H9 (cell line): ENCODE results near the gene TMX1. TPM values are rescaled to one million over a fixed set of nuclear protein-coding genes. Genes with fewer than 3 reads are reported as not detected.
A peak's percentile ranks its signal among the peaks of the same experiment; 100 is the strongest.

Experiments
- DNase-seq: peaks from one replicate; pipeline ENCODE4 v3.0.0-alpha.2; 2017
- H2AFZ ChIP-seq: one replicate; pipeline ENCODE4 v1.6.1; 2013; ENCODE audit warnings: mild to moderate bottlenecking, low read length, control low read depth, moderate library complexity
- H2AK5ac ChIP-seq: 2 replicates; pipeline ENCODE4 v1.6.1; 2013; ENCODE audit warnings: low read length, control low read depth, mixed read lengths; ENCODE audit not compliant: insufficient read length
- H2BK120ac ChIP-seq: one replicate; pipeline ENCODE4 v1.6.1; 2013; ENCODE audit warnings: low read depth, mild to moderate bottlenecking, low read length, control low read depth, inconsistent platforms; ENCODE audit not compliant: poor library complexity, severe bottlenecking
- H2BK12ac ChIP-seq: 2 replicates; pipeline ENCODE4 v1.6.1; 2013; ENCODE audit warnings: low read length, control low read depth, mixed read lengths, low read depth; ENCODE audit not compliant: insufficient read length
- H2BK15ac ChIP-seq: 2 replicates; pipeline ENCODE4 v1.6.1; 2013; ENCODE audit warnings: low read depth, low read length, control low read depth
- H2BK20ac ChIP-seq: one replicate; pipeline ENCODE4 v1.6.1; 2013; ENCODE audit warnings: low read depth, mild to moderate bottlenecking, low read length, control low read depth, inconsistent platforms; ENCODE audit not compliant: poor library complexity, severe bottlenecking
- H2BK5ac ChIP-seq: 2 replicates; pipeline ENCODE4 v1.6.1; 2013; ENCODE audit warnings: low read length, control low read depth, mixed read lengths; ENCODE audit not compliant: insufficient read length
- H3K14ac ChIP-seq: 2 replicates; pipeline ENCODE4 v1.6.1; 2013; ENCODE audit warnings: low read length, control low read depth; ENCODE audit not compliant: insufficient read depth
- H3K18ac ChIP-seq: 2 replicates; pipeline ENCODE4 v1.6.1; 2013; ENCODE audit warnings: low read depth, mild to moderate bottlenecking, mixed read lengths, low read length, control low read depth; ENCODE audit not compliant: insufficient read length
- H3K23ac ChIP-seq: 2 replicates; pipeline ENCODE4 v1.6.1; 2013; ENCODE audit warnings: low read length, control low read depth, mixed read lengths, low read depth; ENCODE audit not compliant: insufficient read length
- H3K23me2 ChIP-seq: 2 replicates; pipeline ENCODE4 v1.6.1; 2013; ENCODE audit warnings: low read depth, mild to moderate bottlenecking, mixed read lengths, low read length, control low read depth; ENCODE audit not compliant: insufficient read length, poor library complexity, severe bottlenecking
- H3K27ac ChIP-seq: 2 replicates; pipeline ENCODE4 v1.5.1; 2013; ENCODE audit warnings: low read length, control low read depth, mixed read lengths, low read depth; ENCODE audit not compliant: insufficient read length
- H3K27me3 ChIP-seq: 2 replicates; pipeline ENCODE4 v1.6.1; 2013; ENCODE audit warnings: low read length, control low read depth, inconsistent platforms; ENCODE audit not compliant: insufficient read depth
- H3K4ac ChIP-seq: 2 replicates; pipeline ENCODE4 v1.6.1; 2013; ENCODE audit warnings: low read depth, mild to moderate bottlenecking, control low read depth, inconsistent platforms, low read length, moderate library complexity
- H3K4me1 ChIP-seq: 2 replicates; pipeline ENCODE4 v1.6.1; 2013; ENCODE audit warnings: low read length, control low read depth, inconsistent platforms; ENCODE audit not compliant: insufficient read depth
- H3K4me2 ChIP-seq: 2 replicates; pipeline ENCODE4 v1.6.1; 2013; ENCODE audit warnings: low read length, control low read depth, mixed read lengths; ENCODE audit not compliant: insufficient read length, insufficient read depth
- H3K56ac ChIP-seq: 2 replicates; pipeline ENCODE4 v1.6.1; 2013; ENCODE audit warnings: low read depth, mild to moderate bottlenecking, mixed read lengths, low read length, control low read depth; ENCODE audit not compliant: insufficient read length
- H3K79me1 ChIP-seq: 2 replicates; pipeline ENCODE4 v1.6.1; 2013; ENCODE audit warnings: low read depth, mild to moderate bottlenecking, moderate library complexity, low read length, control low read depth, inconsistent platforms; ENCODE audit not compliant: insufficient read depth, poor library complexity, severe bottlenecking
- H3K79me2 ChIP-seq: 2 replicates; pipeline ENCODE4 v1.6.1; 2013; ENCODE audit warnings: low read length, control low read depth, inconsistent platforms; ENCODE audit not compliant: insufficient read depth
- H3K9ac ChIP-seq: 2 replicates; pipeline ENCODE4 v1.6.1; 2013; ENCODE audit warnings: low read length, control low read depth, mixed read lengths; ENCODE audit not compliant: insufficient read length; ENCODE audit errors: extremely low read depth
- H3K9me3 ChIP-seq: one replicate; pipeline ENCODE4 v1.6.1; 2013; ENCODE audit warnings: low read depth, low read length, inconsistent platforms; ENCODE audit not compliant: control insufficient read depth
- H3T11ph ChIP-seq: one replicate; pipeline ENCODE4 v1.6.1; 2013; ENCODE audit warnings: mild to moderate bottlenecking, low read length, control low read depth, inconsistent platforms
- H4K20me1 ChIP-seq: one replicate; pipeline ENCODE4 v1.6.1; 2013; ENCODE audit not compliant: control insufficient read depth, insufficient read length, insufficient read depth
- H4K5ac ChIP-seq: 2 replicates; pipeline ENCODE4 v1.6.1; 2013; ENCODE audit warnings: low read depth, mild to moderate bottlenecking, mixed read lengths, low read length, control low read depth; ENCODE audit not compliant: insufficient read length
- H4K8ac ChIP-seq: replicated peaks from 2 replicates; pipeline ENCODE4 v1.6.1; 2013; ENCODE audit warnings: low read length, control low read depth, mixed read lengths, low read depth; ENCODE audit not compliant: insufficient read length
- H4K91ac ChIP-seq: 2 replicates; pipeline ENCODE4 v1.6.1; 2013; ENCODE audit warnings: low read depth, mild to moderate bottlenecking, moderate library complexity, mixed read lengths, low read length, control low read depth; ENCODE audit not compliant: insufficient read length
- H3K27ac Mint-ChIP-seq, 3 experiments: 2 replicates in 2 of 3; 3 replicates in 1 of 3; pipeline ENCODE4 v1.8.0; 2020 to 2021; ENCODE audit warnings: mixed read lengths in 3 of 3, mild to moderate bottlenecking in 1 of 3, moderate library complexity in 1 of 3
- H3K27me3 Mint-ChIP-seq: 2 replicates; pipeline ENCODE4 v1.8.0; 2021; ENCODE audit warnings: low read depth, mild to moderate bottlenecking, moderate library complexity, mixed read lengths
- H3K36me3 Mint-ChIP-seq, 3 experiments: 2 replicates in 2 of 3; 3 replicates in 1 of 3; pipeline ENCODE4 v1.8.0; 2020 to 2021; ENCODE audit warnings: low read depth in 3 of 3, mixed read lengths in 3 of 3; ENCODE audit not compliant: insufficient read depth in 1 of 3
- H3K4me1 Mint-ChIP-seq, 2 experiments: 2 replicates each; pipeline ENCODE4 v1.8.0; 2020; ENCODE audit warnings: mixed read lengths in 2 of 2
- H3K4me3 Mint-ChIP-seq, 2 experiments: 2 replicates in 1 of 2; 3 replicates in 1 of 2; pipeline ENCODE4 v1.8.0; 2020 to 2021; ENCODE audit warnings: mild to moderate bottlenecking in 2 of 2, mixed read lengths in 2 of 2, moderate library complexity in 1 of 2
- H3K9me3 Mint-ChIP-seq, 2 experiments: 2 replicates in 1 of 2; 3 replicates in 1 of 2; pipeline ENCODE4 v1.8.0; 2020; ENCODE audit warnings: mild to moderate bottlenecking in 2 of 2, mixed read lengths in 2 of 2, moderate library complexity in 1 of 2
- WGBS: extraction: QIAGEN DNeasy Blood & Tissue Kit; methylation state at CpG from one replicate; pipeline ENCODE4 v1.1.7; 2013; ENCODE audit warnings: missing lambda C conversion rate, low lambda C conversion rate, mixed read lengths; ENCODE audit not compliant: insufficient read length; ENCODE audit errors: extremely low coverage; 5-methylcytosine and 5-hydroxymethylcytosine counted together
- total RNA-seq: library from RNA; stranded (reverse); gene quantifications from 2 replicates; pipeline ENCODE4 v1.2.1, GENCODE V29; 2021
- TF ChIP-seq, protein P1 (sequence below): fragments of 200-600 bp; sonication (generic); conservative IDR thresholded peaks from 3 replicates; pipeline ENCODE4 v1.8.0; 2021; ENCODE audit warnings: antibody characterized with exemption, mild to moderate bottlenecking

TMX1 gene
- total RNA-seq, 1 experiment from 2014 or later, result 83.5 TPM

DNA sequence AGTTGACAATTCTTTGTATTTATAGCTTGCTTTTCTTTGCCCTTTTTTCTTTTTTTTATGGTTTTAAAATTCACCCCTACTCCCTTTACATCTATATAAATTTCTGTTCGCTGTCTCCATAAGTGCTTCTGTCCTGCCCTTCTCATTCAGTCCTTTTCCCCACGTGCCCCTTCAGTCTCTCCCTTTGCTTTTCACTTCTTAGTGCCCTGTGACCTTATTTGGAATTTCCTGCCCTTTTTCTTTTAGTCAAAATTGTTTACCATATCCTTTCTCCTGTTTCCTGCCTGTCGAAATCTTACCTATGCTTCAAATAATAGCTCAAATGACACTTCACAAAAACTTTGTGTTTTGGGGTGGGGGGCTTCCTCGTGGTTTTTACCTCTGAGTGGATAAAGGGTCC, 6.0 kb downstream of the TMX1 start:
- Histone ChIP-seq H3K79me1 (peaks cover 3% of the 10 kb centered on the region), H3T11ph (no peak overlapping the region), H2BK5ac (no peak overlapping the region), H2BK12ac (no peak overlapping the region), H3K9me3 (no peaks in the 10 kb centered on the region), H3K4me2 (no peak overlapping the region), H3K23me2 (peaks cover 3% of the 10 kb centered on the region), H4K20me1 (no peaks in the 10 kb centered on the region), H3K14ac (no peak overlapping the region), H4K8ac (no peak overlapping the region), H3K23ac (no peak overlapping the region), H4K5ac (no peak overlapping the region), H2BK120ac (no peak overlapping the region), H3K79me2 (peaks cover 23% of the 10 kb centered on the region), H3K4me1 (peaks cover 9% of the 10 kb centered on the region), H2BK20ac (no peak overlapping the region), H3K9ac (no peak overlapping the region), H3K4ac (no peak overlapping the region), H3K56ac (no peak overlapping the region), H2BK15ac (no peak overlapping the region), H2AK5ac (no peak overlapping the region), H3K18ac (no peak overlapping the region), H3K27ac (no peak overlapping the region), H3K27me3 (no peaks in the 10 kb centered on the region), H2AFZ (no peak overlapping the region), H4K91ac (no peak overlapping the region)
- Mint-ChIP-seq H3K4me3 (no peak overlapping the region), H3K9me3 (no peaks in the 10 kb centered on the region), H3K27ac (peak overlapping the region; percentile 5 to 90 (median 67); a peak in 5 of 7 replicates), H3K4me1 (peaks cover 44% of the 10 kb centered on the region in 2 experiments), H3K27me3 (no peaks in the 10 kb centered on the region; the same call in 1 of the 2 replicates), H3K36me3 (peaks cover 36 to 64% (median 63%) of the 10 kb centered on the region in 3 experiments)
- DNase-seq, result no peak
- TF ChIP-seq, protein P1, sequence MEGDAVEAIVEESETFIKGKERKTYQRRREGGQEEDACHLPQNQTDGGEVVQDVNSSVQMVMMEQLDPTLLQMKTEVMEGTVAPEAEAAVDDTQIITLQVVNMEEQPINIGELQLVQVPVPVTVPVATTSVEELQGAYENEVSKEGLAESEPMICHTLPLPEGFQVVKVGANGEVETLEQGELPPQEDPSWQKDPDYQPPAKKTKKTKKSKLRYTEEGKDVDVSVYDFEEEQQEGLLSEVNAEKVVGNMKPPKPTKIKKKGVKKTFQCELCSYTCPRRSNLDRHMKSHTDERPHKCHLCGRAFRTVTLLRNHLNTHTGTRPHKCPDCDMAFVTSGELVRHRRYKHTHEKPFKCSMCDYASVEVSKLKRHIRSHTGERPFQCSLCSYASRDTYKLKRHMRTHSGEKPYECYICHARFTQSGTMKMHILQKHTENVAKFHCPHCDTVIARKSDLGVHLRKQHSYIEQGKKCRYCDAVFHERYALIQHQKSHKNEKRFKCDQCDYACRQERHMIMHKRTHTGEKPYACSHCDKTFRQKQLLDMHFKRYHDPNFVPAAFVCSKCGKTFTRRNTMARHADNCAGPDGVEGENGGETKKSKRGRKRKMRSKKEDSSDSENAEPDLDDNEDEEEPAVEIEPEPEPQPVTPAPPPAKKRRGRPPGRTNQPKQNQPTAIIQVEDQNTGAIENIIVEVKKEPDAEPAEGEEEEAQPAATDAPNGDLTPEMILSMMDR, result no peak
- WGBS, result no CpG with 5 or more reads among the region's 4 CpGs
